Measurements from ENCODE around the gene USP37. TPM values are rescaled to one million over a fixed set of nuclear protein-coding genes. Genes with fewer than 3 reads are reported as not detected.

USP37 gene
- total RNA-seq, 1 donor from 2014 or later = 38.7 TPM

GRCh38 chr2:218477247-218477646 is 90.9 kb downstream of the USP37 start:
- DNase-seq = no peak

- DNase-seq = no peak
Observed at GRCh38 chr2:218476676-218477075, 91.5 kb downstream of the USP37 start.

- no peak for DNase-seq
Observed at GRCh38 chr2:218474527-218474926, 93.6 kb downstream of the USP37 start.

- no peak for DNase-seq
Observed at GRCh38 chr2:218472988-218473387, 95.2 kb downstream of the USP37 start.

- DNase-seq = no peak
Observed at GRCh38 chr2:218471982-218472381, 96.2 kb downstream of the USP37 start.

GRCh38 chr2:218471036-218471435 is 97.1 kb downstream of the USP37 start:
- DNase-seq = no peak

GRCh38 chr2:218470448-218470847 is 97.7 kb downstream of the USP37 start:
- no peak for DNase-seq

- no peak for DNase-seq
Observed at GRCh38 chr2:218465987-218466633, 102.0 kb downstream of the USP37 start.

- no peak for DNase-seq
Observed at GRCh38 chr2:218458598-218458997, 109.6 kb downstream of the USP37 start.

GRCh38 chr2:218456849-218457248 is 111.3 kb downstream of the USP37 start:
- no peak for DNase-seq

GRCh38 chr2:218452079-218452478 is 116.1 kb downstream of the USP37 start:
- no peak for DNase-seq

- no peak for DNase-seq
Observed at GRCh38 chr2:218448934-218449333, 119.2 kb downstream of the USP37 start.

- no peak for DNase-seq
Observed at GRCh38 chr2:218447072-218447471, 121.1 kb downstream of the USP37 start.

GRCh38 chr2:218446547-218446946 is 121.6 kb downstream of the USP37 start:
- DNase-seq = no peak

- no peak for DNase-seq
Observed at GRCh38 chr2:218445602-218446001, 122.5 kb downstream of the USP37 start.

GRCh38 chr2:218444692-218445357 is 123.3 kb downstream of the USP37 start:
- DNase-seq = no peak

- DNase-seq = no peak
Observed at GRCh38 chr2:218438596-218438995, 129.6 kb downstream of the USP37 start.

- DNase-seq = no peak
Observed at GRCh38 chr2:218437969-218438368, 130.2 kb downstream of the USP37 start.

GRCh38 chr2:218436992-218437391 is 131.2 kb downstream of the USP37 start:
- DNase-seq = no peak

- DNase-seq = no peak
Observed at GRCh38 chr2:218435003-218435982, 132.9 kb downstream of the USP37 start.

GRCh38 chr2:218434456-218434855 is 133.7 kb downstream of the USP37 start:
- no peak for DNase-seq

GRCh38 chr2:218432676-218433365 is 135.3 kb downstream of the USP37 start:
- DNase-seq = no peak

Measured in occipital lobe (tissue), 2 donors.